ENCODE results near the gene NR2C1.

Gene NR2C1

DNA sequence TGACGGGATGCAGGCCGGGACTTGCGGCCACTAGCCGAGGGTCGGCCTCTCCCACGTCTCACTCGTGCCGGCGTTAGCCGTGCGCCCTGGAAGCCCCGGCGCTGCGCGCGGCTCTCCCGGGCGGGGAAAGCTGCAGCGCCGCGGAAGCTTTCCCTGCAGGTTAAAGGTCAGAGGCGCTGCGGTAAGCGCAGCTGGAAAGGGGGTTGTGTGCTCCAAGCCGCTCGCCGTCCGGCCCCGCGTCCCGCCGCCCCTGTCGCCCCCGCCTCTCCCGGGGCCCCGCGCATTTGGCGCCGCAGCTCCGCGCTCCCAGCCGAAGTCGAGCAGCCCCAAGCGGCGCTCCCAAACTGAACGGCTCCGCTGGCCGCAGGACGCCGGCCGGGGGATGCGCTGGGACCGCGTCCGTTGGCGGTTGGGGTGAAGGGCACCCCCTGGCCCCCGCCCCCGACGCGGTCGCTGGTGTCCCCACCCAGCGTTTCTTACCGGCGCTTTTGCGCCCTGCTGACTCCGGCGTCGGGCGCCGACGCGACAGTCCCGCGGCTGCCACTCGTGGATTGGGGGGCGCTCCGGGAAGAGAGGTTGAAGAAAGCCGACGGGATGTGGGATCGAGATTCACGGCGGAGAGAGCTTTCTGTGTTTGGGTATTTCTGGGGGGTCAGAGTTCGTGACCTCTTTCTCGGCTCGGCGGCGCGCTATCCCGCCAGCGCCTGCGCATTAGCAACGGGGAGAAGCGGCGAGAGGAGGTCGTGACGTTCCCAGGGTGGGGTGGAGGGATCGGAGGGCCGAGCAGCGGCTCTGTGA lies at the start of gene NR2C1 (continued):
- TF ChIP-seq, protein P1, sequence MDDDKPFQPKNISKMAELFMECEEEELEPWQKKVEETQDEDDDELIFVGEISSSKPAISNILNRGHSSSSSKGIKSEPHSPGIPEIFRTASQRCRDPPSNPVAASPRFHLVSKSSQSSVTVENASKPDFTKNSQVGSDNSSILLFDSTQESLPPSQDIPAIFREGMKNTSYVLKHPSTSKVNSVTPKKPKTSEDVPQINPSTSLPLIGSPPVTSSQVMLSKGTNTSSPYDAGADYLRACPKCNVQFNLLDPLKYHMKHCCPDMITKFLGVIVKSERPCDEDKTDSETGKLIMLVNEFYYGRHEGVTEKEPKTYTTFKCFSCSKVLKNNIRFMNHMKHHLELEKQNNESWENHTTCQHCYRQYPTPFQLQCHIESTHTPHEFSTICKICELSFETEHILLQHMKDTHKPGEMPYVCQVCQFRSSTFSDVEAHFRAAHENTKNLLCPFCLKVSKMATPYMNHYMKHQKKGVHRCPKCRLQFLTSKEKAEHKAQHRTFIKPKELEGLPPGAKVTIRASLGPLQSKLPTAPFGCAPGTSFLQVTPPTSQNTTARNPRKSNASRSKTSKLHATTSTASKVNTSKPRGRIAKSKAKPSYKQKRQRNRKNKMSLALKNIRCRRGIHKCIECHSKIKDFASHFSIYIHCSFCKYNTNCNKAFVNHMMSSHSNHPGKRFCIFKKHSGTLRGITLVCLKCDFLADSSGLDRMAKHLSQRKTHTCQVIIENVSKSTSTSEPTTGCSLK (tag by site-specific recombination; IDR thresholded peaks at IDR 0.05): no peak
- TF ChIP-seq ZNF555 (tag by site-specific recombination; conservative IDR thresholded peaks at IDR 0.05): no peak
- TF ChIP-seq ZNF140 (tag by site-specific recombination; IDR thresholded peaks at IDR 0.05): no peak
- TF ChIP-seq, protein P2, sequence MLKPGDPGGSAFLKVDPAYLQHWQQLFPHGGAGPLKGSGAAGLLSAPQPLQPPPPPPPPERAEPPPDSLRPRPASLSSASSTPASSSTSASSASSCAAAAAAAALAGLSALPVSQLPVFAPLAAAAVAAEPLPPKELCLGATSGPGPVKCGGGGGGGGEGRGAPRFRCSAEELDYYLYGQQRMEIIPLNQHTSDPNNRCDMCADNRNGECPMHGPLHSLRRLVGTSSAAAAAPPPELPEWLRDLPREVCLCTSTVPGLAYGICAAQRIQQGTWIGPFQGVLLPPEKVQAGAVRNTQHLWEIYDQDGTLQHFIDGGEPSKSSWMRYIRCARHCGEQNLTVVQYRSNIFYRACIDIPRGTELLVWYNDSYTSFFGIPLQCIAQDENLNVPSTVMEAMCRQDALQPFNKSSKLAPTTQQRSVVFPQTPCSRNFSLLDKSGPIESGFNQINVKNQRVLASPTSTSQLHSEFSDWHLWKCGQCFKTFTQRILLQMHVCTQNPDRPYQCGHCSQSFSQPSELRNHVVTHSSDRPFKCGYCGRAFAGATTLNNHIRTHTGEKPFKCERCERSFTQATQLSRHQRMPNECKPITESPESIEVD (tag by site-specific recombination; IDR thresholded peaks at IDR 0.05): no peak
- TF ChIP-seq ZNF510 (tag by site-specific recombination; IDR thresholded peaks at IDR 0.05; ENCODE audit: insufficient replicate concordance): no peak
- TF ChIP-seq ZBTB21 (tag by site-specific recombination; IDR thresholded peaks at IDR 0.05): peak; percentile 75
- TF ChIP-seq ZNF596 (tag by site-specific recombination; IDR thresholded peaks at IDR 0.05): no peak
- TF ChIP-seq ZNF514 (tag by site-specific recombination; IDR thresholded peaks at IDR 0.05): no peak
- TF ChIP-seq ZNF121 (tag by site-specific recombination; IDR thresholded peaks at IDR 0.05): no peak
- peak; percentile 25 for TF ChIP-seq ZIC2 (tag by site-specific recombination; IDR thresholded peaks at IDR 0.05)
- TF ChIP-seq ZNF621 (tag by site-specific recombination; IDR thresholded peaks at IDR 0.05): no peak
- no peak for TF ChIP-seq ZNF10 (tag by site-specific recombination; IDR thresholded peaks at IDR 0.05)
- peak; percentile 27; the same call in 1 of the 2 replicates for TF ChIP-seq ZBTB1 (tag by site-specific recombination; IDR thresholded peaks at IDR 0.05)
- TF ChIP-seq, protein P3, sequence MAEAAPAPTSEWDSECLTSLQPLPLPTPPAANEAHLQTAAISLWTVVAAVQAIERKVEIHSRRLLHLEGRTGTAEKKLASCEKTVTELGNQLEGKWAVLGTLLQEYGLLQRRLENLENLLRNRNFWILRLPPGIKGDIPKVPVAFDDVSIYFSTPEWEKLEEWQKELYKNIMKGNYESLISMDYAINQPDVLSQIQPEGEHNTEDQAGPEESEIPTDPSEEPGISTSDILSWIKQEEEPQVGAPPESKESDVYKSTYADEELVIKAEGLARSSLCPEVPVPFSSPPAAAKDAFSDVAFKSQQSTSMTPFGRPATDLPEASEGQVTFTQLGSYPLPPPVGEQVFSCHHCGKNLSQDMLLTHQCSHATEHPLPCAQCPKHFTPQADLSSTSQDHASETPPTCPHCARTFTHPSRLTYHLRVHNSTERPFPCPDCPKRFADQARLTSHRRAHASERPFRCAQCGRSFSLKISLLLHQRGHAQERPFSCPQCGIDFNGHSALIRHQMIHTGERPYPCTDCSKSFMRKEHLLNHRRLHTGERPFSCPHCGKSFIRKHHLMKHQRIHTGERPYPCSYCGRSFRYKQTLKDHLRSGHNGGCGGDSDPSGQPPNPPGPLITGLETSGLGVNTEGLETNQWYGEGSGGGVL (tag by site-specific recombination; IDR thresholded peaks at IDR 0.05): no peak
- TF ChIP-seq WT1 (tag by site-specific recombination; IDR thresholded peaks at IDR 0.05): peak; percentile 29; the same call in 1 of the 2 replicates
- no peak for TF ChIP-seq ZNF146 (tag by site-specific recombination; IDR thresholded peaks at IDR 0.05)
- no peak for TF ChIP-seq GLI2 (tag by site-specific recombination; IDR thresholded peaks at IDR 0.05; ENCODE audit: borderline replicate concordance, low read depth)
- TF ChIP-seq YY1 (tag by site-specific recombination; IDR thresholded peaks at IDR 0.05): no peak
- TF ChIP-seq HOXD13 (CRISPR knock-in tag; IDR thresholded peaks at IDR 0.05; ENCODE audit: borderline replicate concordance): no peak
- peak; percentile 53 for TF ChIP-seq SP3 (tag by site-specific recombination; IDR thresholded peaks at IDR 0.05)
- no peak for TF ChIP-seq ZNF560 (tag by site-specific recombination; IDR thresholded peaks at IDR 0.05; ENCODE audit: borderline replicate concordance)
- no peak for TF ChIP-seq ZNF623 (tag by site-specific recombination; IDR thresholded peaks at IDR 0.05)
- TF ChIP-seq ZNF701 (tag by site-specific recombination; IDR thresholded peaks at IDR 0.05): no peak
- TF ChIP-seq ZNF169 (tag by site-specific recombination; IDR thresholded peaks at IDR 0.05): no peak
- peak; percentile 75; the same call in 1 of the 2 replicates for TF ChIP-seq GLIS2 (tag by site-specific recombination; IDR thresholded peaks at IDR 0.05)
- TF ChIP-seq ZNF202 (tag by site-specific recombination; IDR thresholded peaks at IDR 0.05; ENCODE audit: borderline replicate concordance): no peak
- no peak for TF ChIP-seq ZNF626 (tag by site-specific recombination; IDR thresholded peaks at IDR 0.05)
- no peak for TF ChIP-seq ZNF302 (tag by site-specific recombination; IDR thresholded peaks at IDR 0.05; ENCODE audit: low read depth)
- peak; percentile 87; the same call in 1 of the 2 replicates for TF ChIP-seq ZNF394 (tag by site-specific recombination; IDR thresholded peaks at IDR 0.05; ENCODE audit: borderline replicate concordance)
- peak; percentile 98 for TF ChIP-seq BCL11B (tag by site-specific recombination; IDR thresholded peaks at IDR 0.05; ENCODE audit: low read depth)
- TF ChIP-seq ZNF707 (tag by site-specific recombination; IDR thresholded peaks at IDR 0.05): no peak
- no peak for TF ChIP-seq ZNF292 (tag by site-specific recombination; IDR thresholded peaks at IDR 0.05; ENCODE audit: borderline replicate concordance, low read depth)
- TF ChIP-seq, protein P4, sequence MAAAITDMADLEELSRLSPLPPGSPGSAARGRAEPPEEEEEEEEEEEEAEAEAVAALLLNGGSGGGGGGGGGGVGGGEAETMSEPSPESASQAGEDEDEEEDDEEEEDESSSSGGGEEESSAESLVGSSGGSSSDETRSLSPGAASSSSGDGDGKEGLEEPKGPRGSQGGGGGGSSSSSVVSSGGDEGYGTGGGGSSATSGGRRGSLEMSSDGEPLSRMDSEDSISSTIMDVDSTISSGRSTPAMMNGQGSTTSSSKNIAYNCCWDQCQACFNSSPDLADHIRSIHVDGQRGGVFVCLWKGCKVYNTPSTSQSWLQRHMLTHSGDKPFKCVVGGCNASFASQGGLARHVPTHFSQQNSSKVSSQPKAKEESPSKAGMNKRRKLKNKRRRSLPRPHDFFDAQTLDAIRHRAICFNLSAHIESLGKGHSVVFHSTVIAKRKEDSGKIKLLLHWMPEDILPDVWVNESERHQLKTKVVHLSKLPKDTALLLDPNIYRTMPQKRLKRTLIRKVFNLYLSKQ (tag by site-specific recombination; IDR thresholded peaks at IDR 0.05; ENCODE audit: borderline replicate concordance): no peak
- TF ChIP-seq ZSCAN30 (tag by site-specific recombination; IDR thresholded peaks at IDR 0.05): no peak
- no peak for TF ChIP-seq ZNF211 (tag by site-specific recombination; IDR thresholded peaks at IDR 0.05; ENCODE audit: low read depth)

Measured in HEK293 (cell line).